ENCODE results near the gene DNAAF1. TPM values are rescaled to one million over a fixed set of nuclear protein-coding genes. Genes with fewer than 3 reads are reported as not detected.

Gene DNAAF1
- total RNA-seq, 1 donor = 0.09 TPM

GRCh38 chr16:84226026-84226425 is 80.9 kb downstream of the DNAAF1 start:
- no peak overlapping the region for H3K4me3 ChIP-seq (ENCODE audit: low read depth, low read length)
- DNase-seq (ENCODE audit: low read depth) = peak; percentile 37
- TF ChIP-seq CTCF (IDR thresholded peaks at IDR 0.05; ENCODE audit: insufficient read depth, low read length) = no peak

Other genes with a start within 250 kb of the DNAAF1 start
- gene MLYCD, start 246.2 kb upstream of the DNAAF1 start, total RNA-seq (ENCODE audit: low replicate concordance) = 3.3 and 5.6 TPM in 2 replicates
- 6.5 and 6.6 TPM in 2 replicates for gene OSGIN1, start 192.1 kb upstream of the DNAAF1 start, total RNA-seq (ENCODE audit: low replicate concordance)
- gene NECAB2, start 177.1 kb upstream of the DNAAF1 start, total RNA-seq (ENCODE audit: low replicate concordance) = 0.18 and 0.90 TPM in 2 replicates
- not detected in 2 replicates for gene SLC38A8, start 102.5 kb upstream of the DNAAF1 start, total RNA-seq (ENCODE audit: low replicate concordance)
- gene MBTPS1, start 28.4 kb upstream of the DNAAF1 start, total RNA-seq (ENCODE audit: low replicate concordance) = 61.1 and 89.0 TPM in 2 replicates
- gene HSDL1, start 131 bp upstream of the DNAAF1 start, total RNA-seq (ENCODE audit: low replicate concordance) = 12.5 and 18.7 TPM in 2 replicates
- gene TAF1C, start 41.7 kb downstream of the DNAAF1 start, total RNA-seq (ENCODE audit: low replicate concordance) = 19.4 and 20.6 TPM in 2 replicates
- not detected in 2 replicates for gene ADAD2, start 45.8 kb downstream of the DNAAF1 start, total RNA-seq (ENCODE audit: low replicate concordance)
- not detected in 2 replicates for gene KCNG4, start 94.7 kb downstream of the DNAAF1 start, total RNA-seq (ENCODE audit: low replicate concordance)
- under 0.01 TPM in 1 of 2 replicates, not detected in the other for gene WFDC1, start 149.6 kb downstream of the DNAAF1 start, total RNA-seq (ENCODE audit: low replicate concordance)
- not detected in 2 replicates for gene ATP2C2, start 223.2 kb downstream of the DNAAF1 start, total RNA-seq (ENCODE audit: low replicate concordance)

Data from fibroblast of the aortic adventitia (primary cell).